NCI-H1417 (cell line): ENCODE measurements around the gene PROZ.
"Not testable (repeated sequence)": the region's sequence is repeated elsewhere in the genome, so short reads cannot be mapped to it uniquely, and the experiment has no call there.

ENCODE experiments used
- DNase-seq, 3 experiments: peaks; one replicate each; lab custom pipeline; 2025; lab: John Stamatoyannopoulos, UW

The PROZ gene, protein sequence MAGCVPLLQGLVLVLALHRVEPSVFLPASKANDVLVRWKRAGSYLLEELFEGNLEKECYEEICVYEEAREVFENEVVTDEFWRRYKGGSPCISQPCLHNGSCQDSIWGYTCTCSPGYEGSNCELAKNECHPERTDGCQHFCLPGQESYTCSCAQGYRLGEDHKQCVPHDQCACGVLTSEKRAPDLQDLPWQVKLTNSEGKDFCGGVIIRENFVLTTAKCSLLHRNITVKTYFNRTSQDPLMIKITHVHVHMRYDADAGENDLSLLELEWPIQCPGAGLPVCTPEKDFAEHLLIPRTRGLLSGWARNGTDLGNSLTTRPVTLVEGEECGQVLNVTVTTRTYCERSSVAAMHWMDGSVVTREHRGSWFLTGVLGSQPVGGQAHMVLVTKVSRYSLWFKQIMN

DNA sequence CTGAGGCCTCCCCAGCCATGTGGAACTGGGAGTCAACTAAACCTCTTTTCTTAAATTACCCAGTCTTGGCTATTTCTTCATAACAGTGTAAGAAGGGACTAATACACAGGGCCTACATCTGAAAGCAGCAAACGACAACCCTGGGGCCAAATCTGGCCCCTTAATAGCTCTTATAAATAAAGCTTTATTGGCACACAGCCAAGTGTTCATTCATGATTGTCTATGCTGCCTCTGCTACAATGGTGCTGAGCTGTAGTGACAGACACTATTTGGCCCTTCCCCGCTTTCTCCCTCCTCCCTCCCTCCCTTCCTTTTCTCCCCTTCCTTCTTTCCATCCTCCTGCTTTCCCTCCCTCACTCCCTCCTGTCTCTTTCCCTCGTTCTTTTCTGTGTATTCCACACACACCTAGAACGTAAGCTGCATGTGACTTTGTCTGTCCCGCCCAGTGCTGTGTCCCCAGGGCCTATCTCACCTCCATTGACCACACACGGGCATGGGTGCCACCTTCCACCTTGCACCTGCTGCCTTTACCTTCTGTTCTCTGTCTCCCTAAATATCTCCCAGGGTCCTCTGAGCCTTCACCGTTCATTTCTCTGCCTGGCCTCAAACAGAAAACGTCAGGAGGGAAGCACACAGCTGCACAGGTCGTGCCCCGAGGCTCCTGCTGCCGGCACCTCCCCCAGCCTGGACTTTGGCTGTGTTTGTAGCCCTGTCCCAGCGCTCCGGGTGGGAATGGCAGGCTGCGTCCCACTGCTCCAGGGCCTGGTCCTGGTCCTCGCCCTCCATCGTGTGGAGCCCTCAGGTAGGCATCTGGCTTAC lies at the start of gene PROZ:
Gene PROZ (plus strand): TSS at position 720 of the 819 bp plus-strand sequence. CDS start 13 bp downstream, at position 733.
- DNase-seq, result peak in 1 of 3 experiments; percentile 19

DNA sequence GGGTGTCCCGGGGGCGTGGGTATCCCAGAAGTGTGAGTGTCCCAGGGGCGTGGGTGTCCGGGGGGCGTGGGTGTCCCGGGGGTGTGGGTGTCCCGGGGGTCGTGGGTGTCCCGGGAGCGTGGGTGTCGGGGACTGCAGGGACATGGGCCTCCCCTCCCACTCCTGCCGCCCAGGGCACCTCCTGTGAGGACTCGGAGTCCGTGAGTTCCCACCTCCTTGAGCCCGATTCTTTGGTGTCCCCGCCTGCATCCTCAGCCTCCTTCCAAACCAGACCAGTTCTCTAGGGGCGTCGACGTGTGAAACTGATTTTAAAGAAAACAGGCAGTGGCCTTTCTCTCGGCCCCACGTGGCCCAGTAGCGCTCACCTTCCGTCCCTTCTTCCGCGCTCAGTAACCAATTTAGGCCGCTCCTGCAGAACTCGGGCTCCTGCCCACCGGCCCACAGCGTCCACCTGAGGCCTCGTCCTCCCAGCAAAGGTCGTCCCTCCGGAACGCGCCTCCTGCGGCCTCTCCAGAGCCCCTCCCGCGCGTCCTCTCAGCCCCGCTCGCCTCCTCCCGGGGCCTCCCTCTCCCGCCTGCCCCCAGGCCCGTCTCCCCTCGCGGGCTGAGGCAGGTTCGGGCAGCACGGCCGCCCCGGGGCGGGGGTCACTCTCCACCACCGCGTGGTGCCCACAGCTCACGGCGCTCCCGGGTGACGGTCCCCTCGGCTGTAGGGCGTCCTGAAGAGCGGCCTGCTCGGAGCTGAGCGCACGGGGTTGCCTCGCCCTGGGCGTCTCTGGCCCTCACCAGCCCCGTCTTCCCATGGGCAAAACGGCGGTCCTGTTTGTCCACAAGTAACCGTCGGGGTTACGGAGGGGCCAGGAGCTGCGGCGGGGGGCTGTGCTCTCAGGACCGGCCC lies 49.0 kb upstream of the PROZ start:
- peak in 1 of 3 experiments; percentile 41 for DNase-seq

DNA sequence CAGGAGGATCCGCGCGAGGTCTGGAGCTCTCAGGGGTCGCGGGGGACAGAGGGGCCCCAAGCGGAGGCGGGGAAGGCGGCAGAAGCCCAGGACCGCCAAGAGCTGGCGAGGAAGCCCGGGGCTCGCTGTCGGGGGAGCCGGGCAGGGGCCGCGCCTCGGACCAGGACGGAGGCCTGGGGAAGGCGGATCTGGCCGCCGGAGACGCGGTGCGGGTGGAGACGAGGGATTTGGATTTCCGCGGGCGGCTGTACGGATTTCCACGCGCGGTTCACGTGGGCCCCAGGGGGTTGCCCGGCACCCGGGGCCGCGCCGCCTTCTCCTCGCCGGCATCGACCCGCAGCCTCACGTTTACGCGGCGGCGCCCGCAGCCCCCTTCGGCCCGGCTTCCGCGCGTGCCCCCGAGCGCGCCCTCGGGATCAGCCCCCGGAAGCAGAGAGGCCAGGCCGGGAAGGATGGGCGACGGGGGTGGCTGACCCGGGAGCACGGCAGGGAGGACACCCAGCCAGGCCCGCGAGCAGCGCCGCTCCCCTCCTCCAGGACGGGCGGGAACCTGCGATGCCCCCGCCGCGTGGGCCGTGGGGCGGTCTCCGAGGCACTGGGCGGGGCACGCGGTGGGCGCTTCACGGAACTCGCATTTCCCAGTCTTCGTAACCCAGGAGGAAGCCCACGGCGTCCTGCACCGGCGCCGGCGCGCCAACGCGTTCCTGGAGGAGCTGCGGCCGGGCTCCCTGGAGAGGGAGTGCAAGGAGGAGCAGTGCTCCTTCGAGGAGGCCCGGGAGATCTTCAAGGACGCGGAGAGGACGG lies 48.2 kb upstream of the PROZ start:
- peak in 2 of 3 experiments; percentile 65 to 78 for DNase-seq

DNA sequence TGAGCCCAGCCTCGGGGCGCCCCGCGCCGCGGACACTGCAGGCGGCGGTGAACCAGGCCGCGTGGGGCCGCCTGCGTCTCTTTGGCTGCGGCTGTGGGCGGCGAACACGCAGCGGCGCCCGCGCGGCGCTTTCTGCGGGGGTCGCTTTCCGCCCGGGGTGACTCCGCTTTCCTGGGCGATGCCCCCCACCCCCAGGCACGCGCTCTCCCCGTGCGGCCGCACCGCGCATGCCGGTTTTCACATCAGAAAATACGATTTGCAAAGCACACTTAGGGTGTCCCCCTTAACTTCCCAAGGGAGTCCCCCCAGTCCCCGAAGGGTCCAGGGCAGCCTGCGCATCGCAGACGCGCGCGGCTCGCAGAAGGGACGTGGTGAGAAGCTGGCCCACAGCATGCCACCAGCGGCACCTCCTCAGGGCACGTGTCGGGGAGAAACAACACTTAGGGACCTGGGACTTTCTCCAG lies 47.6 kb upstream of the PROZ start:
- DNase-seq, result peak in 1 of 3 experiments; percentile 59

DNA sequence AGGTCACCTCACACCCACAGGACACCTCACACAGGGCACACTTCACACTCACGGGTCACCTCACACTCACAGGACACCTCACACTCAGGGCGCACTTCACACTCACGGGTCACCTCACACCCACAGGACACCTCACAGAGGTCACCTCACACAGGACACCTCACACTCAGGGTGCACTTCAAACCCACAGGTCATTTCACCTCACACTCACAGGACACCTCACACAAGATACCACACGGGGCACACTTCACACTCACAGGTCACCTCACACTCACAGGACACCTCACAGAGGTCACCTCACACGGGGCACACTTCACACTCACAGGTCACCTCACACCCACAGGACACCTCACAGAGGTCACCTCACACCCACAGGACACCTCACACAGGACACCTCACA lies 46.6 kb upstream of the PROZ start:
- not testable (repeated sequence) for DNase-seq

DNA sequence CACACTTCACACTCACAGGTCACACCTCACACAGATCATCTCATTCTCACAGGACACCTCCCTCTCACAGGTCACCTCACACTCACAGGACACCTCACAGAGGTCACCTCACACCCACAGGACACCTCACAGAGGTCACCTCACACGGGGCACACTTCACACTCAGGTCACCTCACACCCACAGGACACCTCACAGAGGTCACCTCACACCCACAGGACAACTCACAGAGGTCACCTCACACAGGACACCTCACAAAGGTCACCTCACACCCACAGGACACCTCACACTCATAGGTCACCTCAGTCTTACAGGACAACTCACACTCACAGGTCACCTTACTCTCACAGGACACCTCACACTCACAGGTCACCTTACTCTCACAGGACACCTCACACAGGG lies 46.0 kb upstream of the PROZ start:
- not testable (repeated sequence) for DNase-seq

DNA sequence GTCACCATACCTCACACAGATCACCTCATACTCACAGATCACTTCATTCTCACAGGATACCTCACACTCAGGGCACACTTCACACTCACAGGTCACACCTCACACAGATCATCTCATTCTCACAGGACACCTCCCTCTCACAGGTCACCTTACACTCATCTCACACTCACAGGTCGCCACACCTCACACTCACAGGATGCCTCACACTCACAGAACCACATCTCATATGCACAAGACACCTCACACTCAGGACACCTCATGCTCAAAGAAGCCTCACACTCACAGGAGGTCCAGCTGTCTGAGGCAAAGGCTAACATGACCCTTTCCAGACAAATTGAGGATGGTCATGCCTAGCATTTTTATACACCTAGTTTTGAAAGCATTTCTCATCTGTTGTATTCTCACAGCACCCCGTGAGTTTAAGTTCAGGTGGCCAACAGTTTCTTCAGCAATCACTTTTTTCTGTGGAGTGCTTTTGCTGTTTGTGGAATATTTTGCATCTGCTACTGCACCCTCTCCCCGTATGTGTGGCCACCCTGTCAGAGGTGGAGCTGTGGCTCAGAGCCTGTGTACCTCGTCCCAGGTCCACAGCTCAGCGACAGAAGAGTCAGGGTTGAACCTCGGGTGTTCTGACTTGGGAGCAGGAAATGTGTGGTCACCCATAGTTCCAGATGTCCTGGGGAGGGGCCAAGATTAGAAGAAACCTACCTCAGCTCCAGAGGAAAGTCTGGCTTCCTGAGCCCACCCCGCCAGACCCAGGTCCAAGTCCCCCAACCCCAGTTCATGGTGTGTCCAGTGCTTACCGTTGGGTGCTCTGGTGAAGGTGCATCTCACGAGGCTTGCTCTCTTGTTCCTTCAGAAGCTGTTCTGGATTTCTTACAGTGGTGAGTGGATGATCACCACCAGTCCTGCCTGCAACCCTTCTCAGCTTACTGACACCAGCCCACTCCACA lies 45.3 kb upstream of the PROZ start:
- no peak for DNase-seq

DNA sequence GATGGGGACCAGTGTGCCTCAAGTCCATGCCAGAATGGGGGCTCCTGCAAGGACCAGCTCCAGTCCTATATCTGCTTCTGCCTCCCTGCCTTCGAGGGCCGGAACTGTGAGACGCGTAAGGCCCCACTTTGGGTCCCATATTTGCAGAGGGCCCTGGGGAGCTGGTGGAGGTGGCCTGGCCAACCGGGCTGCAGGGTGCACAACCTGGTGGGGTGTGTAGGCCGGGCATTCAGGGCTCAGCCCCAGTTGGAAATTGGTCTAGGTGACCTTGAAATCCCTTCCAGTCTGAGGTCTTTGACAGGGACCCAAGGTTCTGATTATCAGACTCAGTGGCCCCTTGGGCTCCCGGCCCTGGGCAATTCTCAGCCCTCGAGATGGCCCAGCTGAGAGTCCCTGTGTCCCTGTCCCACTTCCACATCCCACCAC lies 44.6 kb upstream of the PROZ start:
- no peak for DNase-seq

DNA sequence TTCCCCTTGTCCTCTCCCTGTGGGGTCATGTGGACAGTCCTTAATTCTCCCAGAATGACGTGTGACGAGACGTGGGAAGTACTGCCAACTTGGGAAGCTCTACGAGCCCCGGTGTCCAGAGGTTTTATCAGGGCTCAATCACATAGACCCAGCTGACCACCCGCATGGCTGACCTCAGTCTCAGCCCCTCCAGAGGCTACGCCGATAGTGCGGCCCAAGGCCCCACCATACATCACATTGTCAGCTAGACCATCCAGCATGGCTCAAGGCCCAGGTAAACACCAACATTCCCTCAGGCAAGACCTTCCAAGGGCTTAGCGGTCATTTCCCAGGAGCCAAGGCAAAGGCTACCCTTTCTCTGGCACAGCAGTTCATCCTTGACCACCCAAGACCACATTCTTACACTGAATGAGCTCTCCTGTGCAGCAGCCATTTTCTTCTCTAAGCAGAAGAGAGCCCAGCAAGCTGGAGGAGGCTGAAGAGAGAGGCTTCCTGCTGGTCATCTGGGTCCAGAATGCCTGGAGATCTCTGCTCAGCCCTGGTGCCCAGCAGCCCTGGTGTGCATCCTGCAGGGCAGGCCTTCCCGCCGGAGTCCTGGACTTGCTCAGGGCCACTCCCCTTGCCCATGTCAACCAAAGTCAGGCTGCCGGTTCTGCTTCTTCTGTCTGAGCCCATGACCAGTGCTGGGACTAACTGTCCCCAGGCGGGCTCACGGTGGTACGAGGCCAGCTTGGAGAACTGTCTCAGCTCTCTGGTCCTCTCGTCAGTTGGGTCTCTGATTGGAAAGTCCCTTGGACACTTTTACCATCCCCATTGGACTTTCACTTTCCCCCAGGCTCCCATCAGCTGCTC lies 43.7 kb upstream of the PROZ start:
- DNase-seq, result no peak

DNA sequence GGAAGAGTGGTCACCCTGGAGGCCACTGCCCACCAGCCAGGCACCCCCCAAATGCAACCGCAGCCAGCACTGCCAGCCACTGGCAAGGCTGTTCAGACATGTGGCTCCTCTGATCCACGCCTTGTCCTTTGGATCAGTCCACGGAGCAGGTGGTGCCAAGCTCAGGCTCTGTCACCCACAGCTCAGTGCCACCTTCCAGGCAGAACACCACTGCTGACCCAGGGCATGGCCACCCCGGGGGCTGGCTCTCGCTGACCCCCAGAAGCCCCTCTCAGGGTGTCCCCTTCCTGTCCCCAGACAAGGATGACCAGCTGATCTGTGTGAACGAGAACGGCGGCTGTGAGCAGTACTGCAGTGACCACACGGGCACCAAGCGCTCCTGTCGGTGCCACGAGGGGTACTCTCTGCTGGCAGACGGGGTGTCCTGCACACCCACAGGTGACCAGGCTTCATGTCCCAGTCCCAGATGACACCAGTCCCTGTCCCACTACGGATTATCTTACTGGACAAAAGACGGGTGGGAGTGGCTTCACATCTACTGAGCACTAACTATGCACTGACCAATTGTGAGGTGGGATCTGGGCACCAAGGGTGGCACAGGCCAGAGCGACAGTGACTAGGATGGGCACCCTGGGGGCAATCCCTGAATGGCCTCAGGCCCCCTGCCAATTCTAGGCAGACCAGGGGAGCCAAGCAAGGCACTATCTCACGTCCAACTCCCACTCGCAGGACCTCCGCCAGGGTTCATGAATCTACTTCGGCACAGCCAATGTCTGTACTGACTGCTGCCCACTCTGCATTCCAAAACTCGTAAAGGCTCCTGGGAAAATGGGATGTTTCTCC lies 42.9 kb upstream of the PROZ start:
- no peak for DNase-seq

DNA sequence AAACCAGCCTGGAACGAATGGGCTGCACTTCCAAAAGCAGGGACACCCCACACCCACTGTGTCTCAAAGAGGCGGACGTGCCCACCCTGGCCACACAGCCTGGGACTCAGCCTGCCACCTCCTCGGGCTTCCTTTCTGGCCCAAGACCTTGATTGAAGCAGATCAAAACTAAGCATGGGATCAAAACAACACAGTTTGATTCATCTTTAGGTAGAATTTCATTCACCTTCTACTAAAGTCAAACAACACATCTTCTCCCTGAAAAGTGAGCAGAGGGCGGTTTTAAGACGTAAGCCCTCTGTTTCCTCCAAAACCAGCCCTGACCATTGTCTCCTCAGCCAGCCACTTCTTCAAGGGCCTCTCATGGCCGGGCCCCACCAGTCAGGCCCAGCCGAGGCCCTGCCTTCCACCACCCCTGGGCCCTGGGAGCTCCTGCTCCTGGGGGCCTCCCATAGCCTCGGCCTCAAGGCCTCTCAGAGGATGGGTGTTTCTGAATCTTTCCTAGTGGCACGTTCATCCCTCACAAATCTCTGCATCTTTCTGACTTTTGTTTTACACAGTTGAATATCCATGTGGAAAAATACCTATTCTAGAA lies 42.1 kb upstream of the PROZ start:
- no peak for DNase-seq

DNA sequence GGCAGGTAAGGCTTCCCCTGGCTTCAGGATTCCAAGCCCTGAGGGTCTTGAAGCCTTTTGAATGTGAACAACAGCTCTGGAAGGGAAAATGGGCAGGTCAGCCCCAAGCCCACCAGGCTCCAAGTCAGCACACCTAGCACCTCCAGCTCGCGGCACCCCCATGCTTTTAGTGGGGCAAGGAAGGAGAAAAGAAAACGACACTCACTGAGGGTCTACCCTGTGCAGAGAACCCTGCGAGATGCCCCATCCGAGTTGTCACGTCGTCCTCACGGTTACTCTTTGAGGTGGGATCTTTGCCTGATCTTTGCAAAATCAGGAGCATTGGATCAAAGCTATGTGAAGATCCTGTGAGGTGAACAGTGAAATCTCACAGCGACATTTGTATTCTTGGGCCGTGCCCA lies 41.6 kb upstream of the PROZ start:
- DNase-seq, result no peak

DNA sequence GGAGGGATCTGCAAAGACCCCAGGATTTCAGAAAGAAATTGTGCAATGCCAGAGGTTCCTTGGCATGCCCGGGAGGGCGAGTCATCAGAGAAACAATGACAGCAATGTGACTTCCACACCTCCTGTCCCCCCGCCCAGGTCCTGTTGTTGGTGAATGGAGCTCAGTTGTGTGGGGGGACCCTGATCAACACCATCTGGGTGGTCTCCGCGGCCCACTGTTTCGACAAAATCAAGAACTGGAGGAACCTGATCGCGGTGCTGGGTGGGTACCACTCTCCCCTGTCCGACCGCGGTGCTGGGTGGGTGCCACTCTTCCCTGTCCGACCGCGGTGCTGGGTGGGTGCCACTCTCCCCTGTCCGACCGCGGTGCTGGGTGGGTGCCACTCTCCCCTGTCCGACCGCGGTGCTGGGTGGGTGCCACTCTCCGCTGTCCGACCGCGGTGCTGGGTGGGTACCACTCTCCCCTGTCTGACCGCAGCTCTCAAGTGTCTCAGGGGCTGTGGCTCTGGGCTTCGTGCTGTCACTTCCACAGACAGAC lies 41.0 kb upstream of the PROZ start:
- DNase-seq, result no peak

DNA sequence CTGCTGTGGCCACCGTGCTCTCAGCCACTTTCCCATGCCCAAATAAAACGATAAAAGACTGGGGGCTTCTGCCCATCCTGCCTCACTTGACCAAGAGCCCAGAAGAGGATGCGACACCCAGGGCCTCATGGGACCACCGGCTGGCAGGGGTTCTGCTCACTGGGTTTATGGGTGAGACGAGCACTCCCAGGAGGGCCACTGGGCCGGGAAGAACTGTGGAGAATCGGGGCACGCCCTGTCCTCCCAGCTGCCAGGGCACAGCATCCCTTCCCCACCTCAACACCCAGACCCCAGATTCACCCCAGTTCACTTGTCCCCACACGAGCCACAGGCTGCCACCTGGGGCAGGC lies 40.6 kb upstream of the PROZ start:
- DNase-seq, result no peak

DNA sequence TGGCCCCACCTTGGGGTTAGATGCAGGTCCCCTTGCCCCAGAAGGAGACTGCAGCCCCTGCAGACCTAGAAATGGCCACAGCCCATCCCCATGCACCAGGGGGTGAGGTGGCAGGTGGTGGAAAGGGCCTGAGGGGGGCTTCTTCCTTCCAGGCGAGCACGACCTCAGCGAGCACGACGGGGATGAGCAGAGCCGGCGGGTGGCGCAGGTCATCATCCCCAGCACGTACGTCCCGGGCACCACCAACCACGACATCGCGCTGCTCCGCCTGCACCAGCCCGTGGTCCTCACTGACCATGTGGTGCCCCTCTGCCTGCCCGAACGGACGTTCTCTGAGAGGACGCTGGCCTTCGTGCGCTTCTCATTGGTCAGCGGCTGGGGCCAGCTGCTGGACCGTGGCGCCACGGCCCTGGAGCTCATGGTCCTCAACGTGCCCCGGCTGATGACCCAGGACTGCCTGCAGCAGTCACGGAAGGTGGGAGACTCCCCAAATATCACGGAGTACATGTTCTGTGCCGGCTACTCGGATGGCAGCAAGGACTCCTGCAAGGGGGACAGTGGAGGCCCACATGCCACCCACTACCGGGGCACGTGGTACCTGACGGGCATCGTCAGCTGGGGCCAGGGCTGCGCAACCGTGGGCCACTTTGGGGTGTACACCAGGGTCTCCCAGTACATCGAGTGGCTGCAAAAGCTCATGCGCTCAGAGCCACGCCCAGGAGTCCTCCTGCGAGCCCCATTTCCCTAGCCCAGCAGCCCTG lies 40.0 kb upstream of the PROZ start:
- DNase-seq, result no peak

DNA sequence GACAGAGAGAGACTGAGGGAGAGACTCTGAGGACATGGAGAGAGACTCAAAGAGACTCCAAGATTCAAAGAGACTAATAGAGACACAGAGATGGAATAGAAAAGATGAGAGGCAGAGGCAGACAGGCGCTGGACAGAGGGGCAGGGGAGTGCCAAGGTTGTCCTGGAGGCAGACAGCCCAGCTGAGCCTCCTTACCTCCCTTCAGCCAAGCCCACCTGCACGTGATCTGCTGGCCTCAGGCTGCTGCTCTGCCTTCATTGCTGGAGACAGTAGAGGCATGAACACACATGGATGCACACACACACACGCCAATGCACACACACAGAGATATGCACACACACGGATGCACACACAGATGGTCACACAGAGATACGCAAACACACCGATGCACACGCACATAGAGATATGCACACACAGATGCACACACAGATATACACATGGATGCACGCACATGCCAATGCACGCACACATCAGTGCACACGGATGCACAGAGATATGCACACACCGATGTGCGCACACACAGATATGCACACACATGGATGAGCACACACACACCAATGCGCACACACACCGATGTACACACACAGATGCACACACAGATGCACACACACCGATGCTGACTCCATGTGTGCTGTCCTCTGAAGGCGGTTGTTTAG lies 39.2 kb upstream of the PROZ start:
- DNase-seq, result no peak
